ENCODE measurements around the gene KIF22.

Gene KIF22

GRCh38 chr16:29794231-29794710, 3.7 kb downstream of the KIF22 start:
- no peak for DNase-seq (ENCODE audit: low read depth in 3 of 3, low spot score in 1 of 3)

- no peak for DNase-seq (ENCODE audit: low read depth in 3 of 3, low spot score in 1 of 3)
These were observed 11.9 kb downstream of the KIF22 start for GRCh38 chr16:29802416-29802935.

- DNase-seq (ENCODE audit: low read depth in 3 of 3, low spot score in 1 of 3), result no peak
These were observed 13.5 kb downstream of the KIF22 start for GRCh38 chr16:29804020-29804419.

- DNase-seq (ENCODE audit: low read depth in 3 of 3, low spot score in 1 of 3), result no peak
These were observed 14.1 kb downstream of the KIF22 start for GRCh38 chr16:29804455-29805231.

GRCh38 chr16:29805232-29806098, 14.9 kb downstream of the KIF22 start:
- peak; percentile 93 to 96 (median 96) for DNase-seq (ENCODE audit: low read depth in 3 of 3, low spot score in 1 of 3)

- DNase-seq (ENCODE audit: low read depth in 3 of 3, low spot score in 1 of 3), result peak in 1 of 3 donors; percentile 73
These were observed 15.6 kb downstream of the KIF22 start, which contains the start of gene MAZ for GRCh38 chr16:29806099-29806579. Gene MAZ (plus strand): TSS chr16:29806529. CDS start chr16:29806702, 173 bp downstream.

GRCh38 chr16:29806641-29807425, 16.3 kb downstream of the KIF22 start:
- no peak for DNase-seq (ENCODE audit: low read depth in 3 of 3, low spot score in 1 of 3)

- DNase-seq (ENCODE audit: low read depth in 3 of 3, low spot score in 1 of 3), result peak; percentile 68 to 76 (median 70)
These were observed 17.1 kb downstream of the KIF22 start for GRCh38 chr16:29807426-29808218.

- no peak for DNase-seq (ENCODE audit: low read depth in 3 of 3, low spot score in 1 of 3)
These were observed 17.8 kb downstream of the KIF22 start for GRCh38 chr16:29808219-29808900.

- no peak for DNase-seq (ENCODE audit: low read depth in 3 of 3, low spot score in 1 of 3)
These were observed 18.6 kb downstream of the KIF22 start for GRCh38 chr16:29809031-29809747.

GRCh38 chr16:29809850-29810698, 19.5 kb downstream of the KIF22 start:
- DNase-seq (ENCODE audit: low read depth in 3 of 3, low spot score in 1 of 3), result no peak

GRCh38 chr16:29810699-29811169, 20.2 kb downstream of the KIF22 start:
- no peak for DNase-seq (ENCODE audit: low read depth in 3 of 3, low spot score in 1 of 3)

GRCh38 chr16:29811170-29811895, 20.8 kb downstream of the KIF22 start:
- DNase-seq (ENCODE audit: low read depth in 3 of 3, low spot score in 1 of 3), result no peak

- no peak for DNase-seq (ENCODE audit: low read depth in 3 of 3, low spot score in 1 of 3)
These were observed 21.5 kb downstream of the KIF22 start, which contains the start of gene PRRT2 for GRCh38 chr16:29811896-29812665. Gene PRRT2 (plus strand): TSS chr16:29812193. CDS start chr16:29813055, 862 bp downstream.

- no peak for DNase-seq (ENCODE audit: low read depth in 3 of 3, low spot score in 1 of 3)
These were observed 22.4 kb downstream of the KIF22 start for GRCh38 chr16:29812754-29813643.

Data from stimulated activated CD4-positive, alpha-beta T cell treated with anti-CD3 and anti-CD28 coated beads, TNF-alpha, amount 100 ng/mL, for 1 hour (primary cell).